ENCODE measurements around the gene IL15RA.

The IL15RA gene

DNA sequence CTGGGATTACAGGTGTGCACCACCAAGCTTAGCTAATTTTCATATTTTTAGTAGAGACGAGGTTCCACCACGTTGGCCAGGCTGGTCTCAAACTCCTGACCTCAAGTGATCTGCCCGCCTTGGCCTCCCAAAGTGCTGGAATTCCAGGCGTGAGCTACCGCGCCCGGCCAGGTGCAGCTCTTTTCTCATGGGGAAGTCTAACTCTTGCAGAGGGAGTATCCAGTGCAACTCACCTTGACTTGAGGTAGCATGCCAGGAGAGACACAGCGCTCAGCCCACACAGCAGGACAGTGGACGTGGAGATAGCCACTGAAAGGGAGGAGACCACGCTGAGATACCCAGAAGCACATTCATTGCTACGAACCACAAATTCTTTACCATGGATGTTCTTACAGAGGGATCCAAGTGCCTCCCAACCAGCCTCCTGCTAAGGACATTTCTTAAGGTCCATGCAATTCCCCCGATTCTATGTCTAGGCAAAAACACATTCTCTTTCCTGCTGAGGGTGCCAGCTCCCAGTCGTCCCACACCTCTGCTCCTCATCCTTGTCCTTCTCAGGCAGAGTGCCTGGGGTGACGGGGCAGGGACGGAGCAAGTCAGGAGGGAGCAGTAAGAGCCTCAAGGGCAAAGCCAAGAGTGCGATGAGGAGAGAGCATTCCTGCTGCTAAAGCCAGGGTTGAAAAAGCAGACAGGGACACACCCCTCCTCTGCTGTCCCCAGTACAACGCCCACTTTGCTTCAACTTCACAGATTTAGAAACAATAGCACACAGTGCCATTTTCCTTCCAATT is 21.0 kb downstream of the IL15RA start:
- TF ChIP-seq, protein P1, sequence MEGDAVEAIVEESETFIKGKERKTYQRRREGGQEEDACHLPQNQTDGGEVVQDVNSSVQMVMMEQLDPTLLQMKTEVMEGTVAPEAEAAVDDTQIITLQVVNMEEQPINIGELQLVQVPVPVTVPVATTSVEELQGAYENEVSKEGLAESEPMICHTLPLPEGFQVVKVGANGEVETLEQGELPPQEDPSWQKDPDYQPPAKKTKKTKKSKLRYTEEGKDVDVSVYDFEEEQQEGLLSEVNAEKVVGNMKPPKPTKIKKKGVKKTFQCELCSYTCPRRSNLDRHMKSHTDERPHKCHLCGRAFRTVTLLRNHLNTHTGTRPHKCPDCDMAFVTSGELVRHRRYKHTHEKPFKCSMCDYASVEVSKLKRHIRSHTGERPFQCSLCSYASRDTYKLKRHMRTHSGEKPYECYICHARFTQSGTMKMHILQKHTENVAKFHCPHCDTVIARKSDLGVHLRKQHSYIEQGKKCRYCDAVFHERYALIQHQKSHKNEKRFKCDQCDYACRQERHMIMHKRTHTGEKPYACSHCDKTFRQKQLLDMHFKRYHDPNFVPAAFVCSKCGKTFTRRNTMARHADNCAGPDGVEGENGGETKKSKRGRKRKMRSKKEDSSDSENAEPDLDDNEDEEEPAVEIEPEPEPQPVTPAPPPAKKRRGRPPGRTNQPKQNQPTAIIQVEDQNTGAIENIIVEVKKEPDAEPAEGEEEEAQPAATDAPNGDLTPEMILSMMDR (IDR thresholded peaks at IDR 0.05): no peak
- no peak for TF ChIP-seq ZFX (IDR thresholded peaks at IDR 0.05; ENCODE audit: borderline replicate concordance)
- no peak overlapping the region for H3K27ac ChIP-seq

GRCh38 chr10:5953676-5954075 is 23.7 kb downstream of the IL15RA start:
- H3K27ac ChIP-seq: no peak overlapping the region
- TF ChIP-seq, protein P1 (IDR thresholded peaks at IDR 0.05): no peak
- no peak for TF ChIP-seq ZFX (IDR thresholded peaks at IDR 0.05; ENCODE audit: borderline replicate concordance)

- H3K27ac ChIP-seq: no peak overlapping the region
- TF ChIP-seq ZFX (IDR thresholded peaks at IDR 0.05; ENCODE audit: borderline replicate concordance): no peak
- TF ChIP-seq, protein P1 (IDR thresholded peaks at IDR 0.05): no peak
Observed at GRCh38 chr10:5952731-5953385, 24.5 kb downstream of the IL15RA start.

- no peak overlapping the region for H3K27ac ChIP-seq
- TF ChIP-seq, protein P1 (IDR thresholded peaks at IDR 0.05): no peak
- no peak for TF ChIP-seq ZFX (IDR thresholded peaks at IDR 0.05; ENCODE audit: borderline replicate concordance)
Observed at GRCh38 chr10:5951721-5952407, 25.5 kb downstream of the IL15RA start.

- no peak overlapping the region for H3K27ac ChIP-seq
- TF ChIP-seq, protein P1 (IDR thresholded peaks at IDR 0.05): no peak
- no peak for TF ChIP-seq ZFX (IDR thresholded peaks at IDR 0.05; ENCODE audit: borderline replicate concordance)
Observed at GRCh38 chr10:5951167-5951711, 26.1 kb downstream of the IL15RA start.

GRCh38 chr10:5949009-5949759 is 28.2 kb downstream of the IL15RA start:
- TF ChIP-seq ZFX (IDR thresholded peaks at IDR 0.05; ENCODE audit: borderline replicate concordance): no peak
- TF ChIP-seq, protein P1 (IDR thresholded peaks at IDR 0.05): peak; percentile 26

More at GRCh38 chr10:5949009-5949759, 28.2 kb downstream of the IL15RA start:
- no peak overlapping the region for H3K27ac ChIP-seq
